ENCODE measurements around the gene DKK2.

DKK2 gene

GRCh38 chr4:107035819-107036583 is at the start of gene DKK2:
TSS of gene DKK2 (minus strand) at chr4:107036313. CDS start at chr4:107035591, 722 bp downstream.
- DNase-seq = no peak

- no peak for DNase-seq
These were observed 41.1 kb upstream of the DKK2 start for GRCh38 chr4:107077192-107077591.

GRCh38 chr4:107072836-107073736 is 37.0 kb upstream of the DKK2 start:
- no peak for DNase-seq

- DNase-seq = no peak
These were observed 35.0 kb upstream of the DKK2 start for GRCh38 chr4:107071108-107071507.

GRCh38 chr4:107069049-107069448 is 32.9 kb upstream of the DKK2 start:
- no peak for DNase-seq

- DNase-seq = no peak
These were observed 32.0 kb upstream of the DKK2 start for GRCh38 chr4:107068116-107068515.

- no peak for DNase-seq
These were observed 30.5 kb upstream of the DKK2 start for GRCh38 chr4:107066621-107067020.

GRCh38 chr4:107065201-107065600 is 29.1 kb upstream of the DKK2 start:
- no peak for DNase-seq

- no peak for DNase-seq
These were observed 24.3 kb upstream of the DKK2 start for GRCh38 chr4:107060388-107060787.

- DNase-seq = no peak
These were observed 22.7 kb upstream of the DKK2 start for GRCh38 chr4:107058828-107059227.

- no peak for DNase-seq
These were observed 14.5 kb upstream of the DKK2 start for GRCh38 chr4:107050525-107051135.

GRCh38 chr4:107046261-107046660 is 10.1 kb upstream of the DKK2 start:
- DNase-seq = no peak

- no peak for DNase-seq
These were observed 8.1 kb upstream of the DKK2 start for GRCh38 chr4:107044170-107044569.

GRCh38 chr4:107037199-107037584 is 1.1 kb upstream of the DKK2 start:
- no peak for DNase-seq

- DNase-seq = no peak
These were observed 578 bp upstream of the DKK2 start for GRCh38 chr4:107036584-107037198.

GRCh38 chr4:107034996-107035818 is 906 bp downstream of the DKK2 start:
- DNase-seq = no peak

GRCh38 chr4:107034091-107034995 is 1.8 kb downstream of the DKK2 start:
- DNase-seq = no peak

GRCh38 chr4:107027379-107027778 is 8.7 kb downstream of the DKK2 start:
- DNase-seq = no peak

- DNase-seq = no peak
These were observed 17.8 kb downstream of the DKK2 start for GRCh38 chr4:107018344-107018735.

GRCh38 chr4:107017443-107018343 is 18.4 kb downstream of the DKK2 start:
- no peak for DNase-seq

Measured in DMS153 (cell line).